Neural crest cell (in vitro differentiated cells): Measurements from ENCODE around the gene USP30. TPM values are rescaled to one million over a fixed set of nuclear protein-coding genes. Genes with fewer than 3 reads are reported as not detected.
"Not testable (repeated sequence)": the region's sequence is repeated elsewhere in the genome, so short reads cannot be mapped to it uniquely, and the experiment has no call there.

ENCODE experiments used
- DNase-seq: peaks from one replicate; pipeline ENCODE4 v3.0.0; 2021; ENCODE audit warnings: low read depth, mixed read lengths, low spot score
- H3K27ac Mint-ChIP-seq: one replicate; pipeline ENCODE4 v1.8.0; 2021; ENCODE audit warnings: mild to moderate bottlenecking, mixed read lengths; ENCODE audit not compliant: unreplicated experiment
- H3K27me3 Mint-ChIP-seq: 2 replicates; pipeline ENCODE4 v1.8.0; 2021; ENCODE audit warnings: low read depth, mild to moderate bottlenecking, mixed read lengths
- H3K36me3 Mint-ChIP-seq: 2 replicates; pipeline ENCODE4 v1.8.0; 2021; ENCODE audit warnings: low read depth, mild to moderate bottlenecking, mixed read lengths
- H3K4me1 Mint-ChIP-seq: 2 replicates; pipeline ENCODE4 v1.8.0; 2021; ENCODE audit warnings: mixed read lengths
- H3K4me3 Mint-ChIP-seq: one replicate; pipeline ENCODE4 v1.8.0; 2021; ENCODE audit warnings: mild to moderate bottlenecking, mixed read lengths
- H3K9me3 Mint-ChIP-seq: 2 replicates; pipeline ENCODE4 v1.8.0; 2021; ENCODE audit warnings: mixed read lengths
- total RNA-seq: library from RNA; stranded (reverse); gene quantifications from 2 replicates; pipeline ENCODE4 v1.2.1, GENCODE V29; 2021
- TF ChIP-seq, protein P1 (sequence below): fragments of 200-600 bp; sonication (generic); conservative IDR thresholded peaks from 2 replicates; pipeline ENCODE4 v1.5.0; 2021; ENCODE audit warnings: antibody characterized with exemption, mild to moderate bottlenecking

USP30 gene
- total RNA-seq, 1 donor from 2014 or later, result 20.9 TPM

DNA sequence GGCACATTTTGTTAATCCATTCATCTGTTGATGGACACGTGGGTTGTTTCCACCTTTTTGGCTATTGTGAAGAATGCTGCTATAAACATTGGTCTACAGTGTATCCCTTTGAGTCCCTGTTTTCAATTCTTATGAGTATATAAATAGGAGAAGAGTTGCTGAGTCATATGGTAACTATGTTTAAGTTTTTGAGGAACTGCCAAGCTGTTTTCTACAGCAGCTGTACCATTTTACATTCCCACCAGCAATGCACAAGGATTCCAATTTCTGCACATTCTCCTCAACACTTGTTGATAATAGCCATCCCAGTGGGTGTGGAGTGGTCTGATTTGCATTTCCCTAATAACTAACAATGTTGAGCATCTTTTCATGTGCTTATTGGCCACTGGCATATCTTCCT lies 24.6 kb upstream of the USP30 start:
- Mint-ChIP-seq H3K27ac (no peak overlapping the region), H3K4me1 (no peaks in the 10 kb centered on the region), H3K27me3 (peaks cover 52% of the 10 kb centered on the region), H3K36me3 (no peaks in the 10 kb centered on the region), H3K4me3 (no peak overlapping the region), H3K9me3 (no peaks in the 10 kb centered on the region)
- no peak for DNase-seq
- TF ChIP-seq, protein P1, sequence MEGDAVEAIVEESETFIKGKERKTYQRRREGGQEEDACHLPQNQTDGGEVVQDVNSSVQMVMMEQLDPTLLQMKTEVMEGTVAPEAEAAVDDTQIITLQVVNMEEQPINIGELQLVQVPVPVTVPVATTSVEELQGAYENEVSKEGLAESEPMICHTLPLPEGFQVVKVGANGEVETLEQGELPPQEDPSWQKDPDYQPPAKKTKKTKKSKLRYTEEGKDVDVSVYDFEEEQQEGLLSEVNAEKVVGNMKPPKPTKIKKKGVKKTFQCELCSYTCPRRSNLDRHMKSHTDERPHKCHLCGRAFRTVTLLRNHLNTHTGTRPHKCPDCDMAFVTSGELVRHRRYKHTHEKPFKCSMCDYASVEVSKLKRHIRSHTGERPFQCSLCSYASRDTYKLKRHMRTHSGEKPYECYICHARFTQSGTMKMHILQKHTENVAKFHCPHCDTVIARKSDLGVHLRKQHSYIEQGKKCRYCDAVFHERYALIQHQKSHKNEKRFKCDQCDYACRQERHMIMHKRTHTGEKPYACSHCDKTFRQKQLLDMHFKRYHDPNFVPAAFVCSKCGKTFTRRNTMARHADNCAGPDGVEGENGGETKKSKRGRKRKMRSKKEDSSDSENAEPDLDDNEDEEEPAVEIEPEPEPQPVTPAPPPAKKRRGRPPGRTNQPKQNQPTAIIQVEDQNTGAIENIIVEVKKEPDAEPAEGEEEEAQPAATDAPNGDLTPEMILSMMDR, result no peak

DNA sequence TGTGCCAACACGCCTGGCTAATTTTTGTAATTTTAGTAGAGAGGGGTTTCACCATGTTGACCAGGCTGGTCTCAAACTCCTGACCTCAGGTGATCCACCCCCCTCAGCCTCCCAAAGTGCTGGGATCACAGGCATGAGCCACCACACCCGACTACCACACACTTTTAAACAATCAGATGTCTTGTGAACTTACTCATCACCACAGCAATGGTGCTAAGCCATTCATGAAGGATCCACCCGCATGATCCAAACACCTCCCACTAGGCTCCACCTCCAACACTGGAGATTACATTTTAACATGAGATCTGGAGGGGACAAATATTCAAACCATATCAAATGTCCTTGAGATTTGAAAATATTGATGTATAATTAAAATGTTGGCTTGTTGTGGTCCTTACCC lies 23.8 kb upstream of the USP30 start:
- not testable (repeated sequence) for H3K4me3 Mint-ChIP-seq, H3K27ac Mint-ChIP-seq, DNase-seq, H3K9me3 Mint-ChIP-seq, H3K36me3 Mint-ChIP-seq, H3K4me1 Mint-ChIP-seq
- H3K27me3 Mint-ChIP-seq, result peaks cover 60% of the 10 kb centered on the region

DNA sequence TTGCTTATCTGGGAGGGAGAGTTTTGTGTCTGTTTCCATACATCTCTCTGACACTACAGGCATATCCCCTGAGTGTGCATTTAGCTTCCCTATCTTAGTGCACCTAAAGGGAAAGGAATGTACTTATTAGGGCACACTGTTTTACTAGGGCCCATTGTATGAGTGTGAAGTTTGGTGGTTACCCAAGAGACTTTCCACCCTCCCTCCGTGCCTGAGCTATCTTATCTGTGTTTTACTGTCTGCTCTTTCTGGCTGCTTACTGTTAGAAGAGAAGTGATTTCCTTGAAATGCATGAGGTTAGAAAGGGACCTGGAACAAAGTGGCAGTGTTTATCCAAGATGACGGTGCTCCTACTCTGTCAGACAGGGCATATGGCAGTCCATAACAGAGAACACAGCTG lies 23.0 kb upstream of the USP30 start:
- H3K9me3 Mint-ChIP-seq, result no peaks in the 10 kb centered on the region
- no peak for DNase-seq
- H3K36me3 Mint-ChIP-seq, result no peaks in the 10 kb centered on the region
- H3K27me3 Mint-ChIP-seq, result peaks cover 66% of the 10 kb centered on the region
- H3K4me1 Mint-ChIP-seq, result no peaks in the 10 kb centered on the region
- H3K4me3 Mint-ChIP-seq, result no peak overlapping the region
- TF ChIP-seq, protein P1, result no peak
- H3K27ac Mint-ChIP-seq, result no peak overlapping the region

DNA sequence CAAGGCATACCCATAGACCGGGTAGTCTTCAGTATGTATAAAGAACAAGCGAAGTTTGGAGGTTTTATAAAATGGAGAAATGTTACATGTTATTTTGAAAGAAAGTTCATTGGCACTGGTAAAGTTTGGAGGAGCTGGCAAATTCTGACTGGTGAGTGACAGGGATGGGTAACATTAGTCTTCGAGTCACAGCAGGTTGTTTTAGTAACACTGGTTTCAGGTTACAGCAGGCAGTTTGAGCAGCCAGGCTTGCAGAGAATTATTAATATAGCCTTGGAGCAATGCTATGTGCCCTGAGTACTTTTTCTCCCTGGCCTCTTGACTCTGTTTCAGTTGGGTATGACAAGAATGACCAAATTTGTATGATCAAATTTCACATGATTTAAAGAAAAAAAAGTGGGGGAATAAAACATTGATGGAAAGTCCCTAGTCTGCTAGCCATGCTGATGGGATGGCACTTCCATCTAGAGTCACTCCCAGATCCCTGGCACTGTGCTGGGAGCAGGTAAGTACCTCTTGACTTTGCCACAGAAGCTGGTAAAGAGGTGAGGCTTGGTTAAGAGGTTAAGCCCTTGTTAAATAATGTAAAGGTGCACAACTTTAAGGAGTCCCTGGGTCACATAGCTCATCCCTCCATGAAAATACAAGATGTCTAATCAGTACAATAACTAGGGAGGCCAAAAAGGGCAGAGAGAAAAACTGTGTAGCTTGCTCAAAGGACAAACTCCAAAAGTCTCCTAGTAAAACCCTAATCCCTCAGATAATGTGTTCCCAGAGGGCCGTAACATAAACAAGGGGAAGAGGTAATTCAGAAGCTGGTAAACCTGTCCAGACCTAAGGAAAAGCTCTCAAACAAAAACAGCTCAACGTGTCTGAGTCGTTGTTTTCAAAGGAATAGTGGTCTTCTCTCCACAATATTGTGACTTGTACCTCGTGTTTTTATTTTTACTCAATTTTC lies 18.9 kb upstream of the USP30 start:
- TF ChIP-seq, protein P1, result no peak
- Mint-ChIP-seq H3K27ac (no peak overlapping the region), H3K9me3 (no peaks in the 10 kb centered on the region), H3K4me3 (no peak overlapping the region), H3K36me3 (no peaks in the 10 kb centered on the region), H3K4me1 (no peaks in the 10 kb centered on the region), H3K27me3 (peaks cover 66% of the 10 kb centered on the region)
- DNase-seq, result no peak

DNA sequence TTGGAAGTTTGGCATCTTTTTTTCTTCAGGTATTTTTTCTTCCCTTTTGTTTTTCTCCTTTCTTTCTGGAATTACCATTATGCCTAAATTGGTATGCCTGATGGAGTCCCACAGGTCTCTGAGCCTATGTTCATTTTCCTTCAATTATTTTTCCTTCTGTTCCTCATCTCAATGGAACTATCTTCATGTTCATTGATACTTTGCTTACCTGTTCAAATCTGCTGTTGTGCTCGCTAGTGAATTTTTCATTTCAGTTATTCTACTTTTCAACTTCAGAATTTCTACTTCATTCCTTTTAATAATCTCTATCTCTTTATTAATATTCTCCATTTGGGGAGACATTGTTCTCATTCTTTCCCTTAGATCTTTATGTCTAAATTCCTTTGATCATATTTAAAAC lies 15.4 kb upstream of the USP30 start:
- DNase-seq, result no peak
- Mint-ChIP-seq H3K36me3 (no peaks in the 10 kb centered on the region), H3K9me3 (no peaks in the 10 kb centered on the region), H3K4me3 (no peak overlapping the region), H3K27me3 (peaks cover 58% of the 10 kb centered on the region), H3K27ac (no peak overlapping the region), H3K4me1 (no peaks in the 10 kb centered on the region)
- TF ChIP-seq, protein P1, result no peak

DNA sequence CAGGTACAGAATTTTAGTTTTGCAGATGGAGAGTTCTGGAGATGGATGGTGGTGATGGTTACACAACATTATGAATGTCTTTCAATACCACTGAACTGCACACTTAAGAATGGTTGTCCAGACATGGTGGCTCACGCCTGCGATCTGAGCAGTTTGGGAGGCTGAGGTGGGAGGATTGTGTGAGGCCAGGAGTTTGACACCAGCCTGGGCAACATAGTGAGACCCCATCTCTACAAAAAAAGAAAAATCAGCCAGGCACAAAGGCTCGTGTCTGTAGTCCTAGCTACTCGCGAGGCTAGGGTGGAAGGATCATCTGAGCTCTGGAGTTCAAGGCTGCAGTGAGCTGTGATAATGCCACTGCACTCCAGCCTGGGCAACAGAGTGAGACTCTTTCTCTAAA lies 8.1 kb upstream of the USP30 start:
- peaks cover 62% of the 10 kb centered on the region for H3K27me3 Mint-ChIP-seq
- H3K27ac Mint-ChIP-seq, result no peak overlapping the region
- H3K4me1 Mint-ChIP-seq, result no peaks in the 10 kb centered on the region
- no peak overlapping the region for H3K4me3 Mint-ChIP-seq
- DNase-seq, result no peak
- TF ChIP-seq, protein P1, result no peak
- no peaks in the 10 kb centered on the region for H3K9me3 Mint-ChIP-seq
- H3K36me3 Mint-ChIP-seq, result no peaks in the 10 kb centered on the region
